ENCODE data around the gene SCYGR1. TPM values are rescaled to one million over a fixed set of nuclear protein-coding genes. Genes with fewer than 3 reads are reported as not detected.

The SCYGR1 gene
- total RNA-seq, 6 experiments from 2014 or later: not detected

- no peak overlapping the region for H3K27ac Mint-ChIP-seq
- no peaks in the 10 kb centered on the region for H3K27me3 Mint-ChIP-seq (ENCODE audit: insufficient read depth)
- no peak overlapping the region for H3K4me3 Mint-ChIP-seq
- no peak for TF ChIP-seq CTCF (IDR thresholded peaks at IDR 0.05)
- H3K36me3 Mint-ChIP-seq (ENCODE audit: low read depth): no peaks in the 10 kb centered on the region
- H3K4me1 Mint-ChIP-seq (ENCODE audit: low read depth): peaks cover 39% of the 10 kb centered on the region
- H3K9me3 Mint-ChIP-seq: no peaks in the 10 kb centered on the region
- DNase-seq: no peak
These were observed 25.6 kb upstream of the SCYGR1 start for GRCh38 chr2:227413371-227413770.

GRCh38 chr2:227412877-227413276 lies 25.1 kb upstream of the SCYGR1 start:
- Mint-ChIP-seq H3K4me3 (no peak overlapping the region), H3K9me3 (no peaks in the 10 kb centered on the region), H3K4me1 (ENCODE audit: low read depth) (peaks cover 42% of the 10 kb centered on the region), H3K27me3 (ENCODE audit: insufficient read depth) (no peaks in the 10 kb centered on the region), H3K36me3 (ENCODE audit: low read depth) (no peaks in the 10 kb centered on the region), H3K27ac (no peak overlapping the region)
- TF ChIP-seq CTCF (IDR thresholded peaks at IDR 0.05): no peak
- DNase-seq: no peak

GRCh38 chr2:227411990-227412350 lies 24.2 kb upstream of the SCYGR1 start:
- DNase-seq: no peak

GRCh38 chr2:227411320-227411989 lies 23.7 kb upstream of the SCYGR1 start:
- H3K4me3 Mint-ChIP-seq: no peak overlapping the region
- H3K36me3 Mint-ChIP-seq (ENCODE audit: low read depth): no peaks in the 10 kb centered on the region
- no peaks in the 10 kb centered on the region for H3K9me3 Mint-ChIP-seq
- peak; percentile 35 for DNase-seq
- H3K27me3 Mint-ChIP-seq (ENCODE audit: insufficient read depth): no peaks in the 10 kb centered on the region
- H3K27ac Mint-ChIP-seq: no peak overlapping the region; the same call in 1 of the 2 replicates
- TF ChIP-seq CTCF (IDR thresholded peaks at IDR 0.05): no peak
- H3K4me1 Mint-ChIP-seq (ENCODE audit: low read depth): peaks cover 56% of the 10 kb centered on the region

More at GRCh38 chr2:227411990-227412350, 24.2 kb upstream of the SCYGR1 start:
- Mint-ChIP-seq H3K4me3 (no peak overlapping the region), H3K27me3 (ENCODE audit: insufficient read depth) (no peaks in the 10 kb centered on the region), H3K27ac (no peak overlapping the region; the same call in 1 of the 2 replicates), H3K36me3 (ENCODE audit: low read depth) (no peaks in the 10 kb centered on the region), H3K4me1 (ENCODE audit: low read depth) (peaks cover 51% of the 10 kb centered on the region), H3K9me3 (no peaks in the 10 kb centered on the region)
- no peak for TF ChIP-seq CTCF (IDR thresholded peaks at IDR 0.05)

GRCh38 chr2:227410191-227410590 lies 22.4 kb upstream of the SCYGR1 start:
- DNase-seq: no peak
- TF ChIP-seq CTCF (IDR thresholded peaks at IDR 0.05): no peak
- no peak overlapping the region for H3K4me3 Mint-ChIP-seq
- no peak overlapping the region for H3K27ac Mint-ChIP-seq
- peaks cover 1% of the 10 kb centered on the region; the same call in 1 of the 2 replicates for H3K27me3 Mint-ChIP-seq (ENCODE audit: insufficient read depth)
- no peaks in the 10 kb centered on the region for H3K36me3 Mint-ChIP-seq (ENCODE audit: low read depth)
- H3K4me1 Mint-ChIP-seq (ENCODE audit: low read depth): peaks cover 57% of the 10 kb centered on the region
- no peaks in the 10 kb centered on the region for H3K9me3 Mint-ChIP-seq

All from HFFc6 (cell line).